GM21723 (cell line): Measurements from ENCODE around the gene STK10.

Experiments used
- ATAC-seq: cut with Tn5 transposase; IDR thresholded peaks from one replicate; pipeline ENCODE4 v1.9.1; 2021; ENCODE audit warnings: mild to moderate bottlenecking, moderate library complexity; ENCODE audit not compliant: unreplicated experiment

Gene STK10

GRCh38 chr5:172111852-172112225 lies 76.2 kb downstream of the STK10 start:
- ATAC-seq: no peak

GRCh38 chr5:172110921-172111851 lies 76.8 kb downstream of the STK10 start:
- ATAC-seq: peak; percentile 85

- no peak for ATAC-seq
Measured at GRCh38 chr5:172110260-172110815, 77.7 kb downstream of the STK10 start.

GRCh38 chr5:172109749-172110148 lies 78.3 kb downstream of the STK10 start:
- ATAC-seq: no peak

GRCh38 chr5:172107571-172107970 lies 80.5 kb downstream of the STK10 start:
- no peak for ATAC-seq

GRCh38 chr5:172106511-172107356 lies 81.3 kb downstream of the STK10 start:
- no peak for ATAC-seq

GRCh38 chr5:172105811-172106210 lies 82.2 kb downstream of the STK10 start:
- no peak for ATAC-seq

- ATAC-seq: no peak
Measured at GRCh38 chr5:172104801-172105701, 83.0 kb downstream of the STK10 start.

- ATAC-seq: no peak
Measured at GRCh38 chr5:172104021-172104420, 84.0 kb downstream of the STK10 start.

GRCh38 chr5:172102913-172103626 lies 85.0 kb downstream of the STK10 start:
- no peak for ATAC-seq

GRCh38 chr5:172102218-172102870 lies 85.7 kb downstream of the STK10 start:
- no peak for ATAC-seq

- no peak for ATAC-seq
Measured at GRCh38 chr5:172101547-172102217, 86.3 kb downstream of the STK10 start.

GRCh38 chr5:172098883-172099282 lies 89.1 kb downstream of the STK10 start:
- no peak for ATAC-seq

- no peak for ATAC-seq
Measured at GRCh38 chr5:172098046-172098445, 90.0 kb downstream of the STK10 start.

GRCh38 chr5:172097356-172097755 lies 90.7 kb downstream of the STK10 start:
- ATAC-seq: no peak

- ATAC-seq: no peak
Measured at GRCh38 chr5:172096207-172096940, 91.7 kb downstream of the STK10 start.

- no peak for ATAC-seq
Measured at GRCh38 chr5:172095368-172096206, 92.4 kb downstream of the STK10 start.
